HL-60 (cell line): ENCODE measurements around the gene PABPN1.

ENCODE experiments used
- DNase-seq, 2 experiments: peaks; one replicate each; pipeline ENCODE4 v3.0.0-alpha.2; 2010 to 2020; ENCODE audit warnings: low read depth in 1 of 2, low spot score in 1 of 2
- H3K27ac ChIP-seq: fragments of 250-450 bp; sonication (Bioruptor Pico); replicated peaks from 2 replicates; pipeline ENCODE4 v1.5.1; 2020; ENCODE audit warnings: mild to moderate bottlenecking, moderate library complexity
- H3K27me3 ChIP-seq: fragments of 250-450 bp; sonication (Bioruptor Pico); 2 replicates; pipeline ENCODE4 v1.5.1; 2021; ENCODE audit warnings: mild to moderate bottlenecking, moderate library complexity; ENCODE audit not compliant: insufficient read depth, poor library complexity, severe bottlenecking
- H3K4me3 ChIP-seq: replicated peaks from 2 replicates; pipeline ENCODE4 v1.5.1; 2011; ENCODE audit warnings: mild to moderate bottlenecking, control low read depth, low read length; ENCODE audit not compliant: insufficient read depth
- GABPA ChIP-seq: IDR thresholded peaks from 2 replicates; pipeline ENCODE4 v1.6.1; 2012; ENCODE audit warnings: low read depth
- POLR2AphosphoS5 ChIP-seq: IDR thresholded peaks from 2 replicates; pipeline ENCODE4 v1.6.1; 2012; ENCODE audit warnings: low read depth
- SPI1 ChIP-seq: IDR thresholded peaks from 2 replicates; pipeline ENCODE4 v1.6.1; 2012; ENCODE audit warnings: low read depth, mild to moderate bottlenecking, borderline replicate concordance
- TF ChIP-seq, protein P1 (sequence below): IDR thresholded peaks from 2 replicates; pipeline ENCODE4 v1.6.1; 2012; ENCODE audit warnings: low read depth; ENCODE audit not compliant: insufficient replicate concordance
- TF ChIP-seq, protein P2 (sequence below): IDR thresholded peaks from one replicate; pipeline ENCODE4 v1.5.1; 2011; ENCODE audit warnings: low read length, control low read depth, inconsistent platforms; ENCODE audit not compliant: insufficient read depth

Gene PABPN1

DNA sequence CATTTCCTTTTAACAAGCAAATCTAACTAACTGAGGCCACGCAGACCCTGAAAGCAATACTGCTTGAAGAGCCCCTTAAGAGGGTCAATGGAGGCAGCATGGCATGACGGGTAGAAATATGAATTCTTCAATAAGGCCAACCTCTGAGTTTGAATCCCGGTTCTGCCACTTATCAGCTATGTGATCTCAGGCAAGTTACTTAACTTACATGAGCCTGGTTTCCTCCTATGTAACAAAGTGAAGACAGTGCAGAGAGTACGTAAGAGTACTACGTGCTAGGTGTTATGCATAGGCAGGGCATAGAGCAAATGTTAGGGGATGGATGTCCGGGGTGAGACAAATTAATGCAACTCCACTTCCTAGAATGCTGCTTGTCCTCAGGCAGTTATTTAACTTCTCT is 40.0 kb upstream of the PABPN1 start:
- no peak overlapping the region for H3K27ac ChIP-seq
- H3K4me3 ChIP-seq: no peak overlapping the region
- TF ChIP-seq, protein P1, sequence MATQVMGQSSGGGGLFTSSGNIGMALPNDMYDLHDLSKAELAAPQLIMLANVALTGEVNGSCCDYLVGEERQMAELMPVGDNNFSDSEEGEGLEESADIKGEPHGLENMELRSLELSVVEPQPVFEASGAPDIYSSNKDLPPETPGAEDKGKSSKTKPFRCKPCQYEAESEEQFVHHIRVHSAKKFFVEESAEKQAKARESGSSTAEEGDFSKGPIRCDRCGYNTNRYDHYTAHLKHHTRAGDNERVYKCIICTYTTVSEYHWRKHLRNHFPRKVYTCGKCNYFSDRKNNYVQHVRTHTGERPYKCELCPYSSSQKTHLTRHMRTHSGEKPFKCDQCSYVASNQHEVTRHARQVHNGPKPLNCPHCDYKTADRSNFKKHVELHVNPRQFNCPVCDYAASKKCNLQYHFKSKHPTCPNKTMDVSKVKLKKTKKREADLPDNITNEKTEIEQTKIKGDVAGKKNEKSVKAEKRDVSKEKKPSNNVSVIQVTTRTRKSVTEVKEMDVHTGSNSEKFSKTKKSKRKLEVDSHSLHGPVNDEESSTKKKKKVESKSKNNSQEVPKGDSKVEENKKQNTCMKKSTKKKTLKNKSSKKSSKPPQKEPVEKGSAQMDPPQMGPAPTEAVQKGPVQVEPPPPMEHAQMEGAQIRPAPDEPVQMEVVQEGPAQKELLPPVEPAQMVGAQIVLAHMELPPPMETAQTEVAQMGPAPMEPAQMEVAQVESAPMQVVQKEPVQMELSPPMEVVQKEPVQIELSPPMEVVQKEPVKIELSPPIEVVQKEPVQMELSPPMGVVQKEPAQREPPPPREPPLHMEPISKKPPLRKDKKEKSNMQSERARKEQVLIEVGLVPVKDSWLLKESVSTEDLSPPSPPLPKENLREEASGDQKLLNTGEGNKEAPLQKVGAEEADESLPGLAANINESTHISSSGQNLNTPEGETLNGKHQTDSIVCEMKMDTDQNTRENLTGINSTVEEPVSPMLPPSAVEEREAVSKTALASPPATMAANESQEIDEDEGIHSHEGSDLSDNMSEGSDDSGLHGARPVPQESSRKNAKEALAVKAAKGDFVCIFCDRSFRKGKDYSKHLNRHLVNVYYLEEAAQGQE: no peak
- TF ChIP-seq GABPA: no peak
- no peak for TF ChIP-seq POLR2AphosphoS5
- no peak for TF ChIP-seq SPI1
- TF ChIP-seq, protein P2, sequence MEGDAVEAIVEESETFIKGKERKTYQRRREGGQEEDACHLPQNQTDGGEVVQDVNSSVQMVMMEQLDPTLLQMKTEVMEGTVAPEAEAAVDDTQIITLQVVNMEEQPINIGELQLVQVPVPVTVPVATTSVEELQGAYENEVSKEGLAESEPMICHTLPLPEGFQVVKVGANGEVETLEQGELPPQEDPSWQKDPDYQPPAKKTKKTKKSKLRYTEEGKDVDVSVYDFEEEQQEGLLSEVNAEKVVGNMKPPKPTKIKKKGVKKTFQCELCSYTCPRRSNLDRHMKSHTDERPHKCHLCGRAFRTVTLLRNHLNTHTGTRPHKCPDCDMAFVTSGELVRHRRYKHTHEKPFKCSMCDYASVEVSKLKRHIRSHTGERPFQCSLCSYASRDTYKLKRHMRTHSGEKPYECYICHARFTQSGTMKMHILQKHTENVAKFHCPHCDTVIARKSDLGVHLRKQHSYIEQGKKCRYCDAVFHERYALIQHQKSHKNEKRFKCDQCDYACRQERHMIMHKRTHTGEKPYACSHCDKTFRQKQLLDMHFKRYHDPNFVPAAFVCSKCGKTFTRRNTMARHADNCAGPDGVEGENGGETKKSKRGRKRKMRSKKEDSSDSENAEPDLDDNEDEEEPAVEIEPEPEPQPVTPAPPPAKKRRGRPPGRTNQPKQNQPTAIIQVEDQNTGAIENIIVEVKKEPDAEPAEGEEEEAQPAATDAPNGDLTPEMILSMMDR: no peak
- H3K27me3 ChIP-seq: no peaks in the 10 kb centered on the region
- DNase-seq: no peak

DNA sequence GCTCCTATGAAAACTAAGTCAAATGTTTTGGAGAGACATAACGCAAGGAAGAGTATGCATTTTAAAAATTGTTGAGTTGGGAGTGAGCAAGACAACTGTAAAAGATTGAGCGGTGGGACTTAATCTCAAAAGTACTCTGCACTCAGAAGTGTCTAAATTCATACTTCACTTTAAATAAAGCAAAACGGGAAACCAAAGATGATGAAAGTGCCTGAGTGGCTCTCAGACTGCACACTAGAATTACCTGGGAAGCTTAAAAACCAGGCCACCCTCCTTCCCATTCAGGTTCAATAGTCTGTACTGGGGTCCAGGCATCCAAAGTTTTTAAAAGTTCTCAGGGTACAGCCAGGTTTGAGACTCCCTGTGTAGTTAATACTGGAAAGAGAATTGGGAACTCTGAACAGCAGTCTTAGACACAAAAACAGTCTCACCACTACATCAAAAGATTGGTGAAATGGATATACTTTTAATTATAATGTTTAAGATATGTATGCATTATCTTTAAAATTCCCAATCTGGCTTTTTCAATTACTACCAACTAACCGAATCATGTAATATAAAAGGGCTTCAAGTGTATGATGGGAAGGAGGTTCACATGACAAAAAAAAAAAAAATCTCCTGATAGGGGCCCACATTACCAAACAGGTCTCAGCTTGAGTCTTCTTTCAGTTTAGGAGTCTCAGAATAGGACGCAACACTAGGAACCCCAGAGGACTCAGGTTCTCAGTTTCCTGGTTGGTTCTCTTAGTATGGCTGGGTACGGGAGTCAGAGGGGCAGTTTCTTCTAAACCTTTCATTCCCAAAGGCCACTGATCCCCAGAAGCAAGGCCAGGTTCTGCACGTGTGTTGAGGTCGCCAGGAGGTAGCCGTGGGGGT is 36.4 kb upstream of the PABPN1 start:
- TF ChIP-seq, protein P2: no peak
- TF ChIP-seq SPI1 (peak; percentile 20; the same call in 1 of the 2 replicates), GABPA (no peak), POLR2AphosphoS5 (no peak)
- peak in 1 of 2 experiments; percentile 21 for DNase-seq
- H3K27me3 ChIP-seq: no peaks in the 10 kb centered on the region
- peak overlapping the region; percentile 76 for H3K27ac ChIP-seq
- H3K4me3 ChIP-seq: peak overlapping the region; percentile 85

DNA sequence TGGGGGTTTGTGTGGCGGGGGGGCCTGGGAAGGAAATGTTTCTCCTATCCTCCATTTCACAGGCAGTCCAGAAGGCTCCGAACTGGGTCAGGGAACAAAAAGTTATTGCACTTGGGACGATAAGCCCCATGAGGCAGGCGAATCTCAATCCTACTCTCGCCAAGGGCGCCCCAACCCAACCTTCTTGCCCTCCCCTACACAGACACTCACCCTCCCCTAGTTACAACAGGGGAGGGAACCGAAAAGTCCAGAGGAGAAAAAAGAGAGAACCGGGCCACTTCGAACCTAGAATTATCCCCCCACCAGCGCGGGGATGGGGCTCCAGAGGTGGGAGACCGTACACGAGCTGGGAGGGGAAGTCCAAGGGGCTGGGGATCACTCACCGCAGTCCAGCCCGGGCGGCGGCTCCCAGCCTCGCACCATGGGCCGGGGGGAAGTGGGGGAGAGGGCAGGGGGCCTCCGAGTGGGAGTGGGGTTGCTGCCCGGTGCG is 35.7 kb upstream of the PABPN1 start:
- Histone ChIP-seq H3K27ac (peak overlapping the region; percentile 76), H3K4me3 (peak overlapping the region; percentile 85), H3K27me3 (no peaks in the 10 kb centered on the region)
- no peak for DNase-seq
- TF ChIP-seq, protein P1: no peak
- TF ChIP-seq, protein P2: no peak
- peak; percentile 47; the same call in 1 of the 2 replicates for TF ChIP-seq SPI1
